ENCODE data around the gene RAPGEFL1.

Gene RAPGEFL1

GRCh38 chr17:40173091-40173777, 4.0 kb upstream of the RAPGEFL1 start:
- no peaks in the 10 kb centered on the region for H3K27me3 ChIP-seq
- TF ChIP-seq CTCF (IDR thresholded peaks at IDR 0.05; ENCODE audit: low read depth, low read length) = no peak
- no peaks in the 10 kb centered on the region for H3K9me3 ChIP-seq
- no peaks in the 10 kb centered on the region for H3K4me1 ChIP-seq
- DNase-seq = no peak
- peaks cover 51% of the 10 kb centered on the region for H3K36me3 ChIP-seq
- no peak overlapping the region for H3K4me3 ChIP-seq (ENCODE audit: low read depth, low read length)

- TF ChIP-seq CTCF (IDR thresholded peaks at IDR 0.05; ENCODE audit: low read depth, low read length) = no peak
- Histone ChIP-seq H3K36me3 (peaks cover 45% of the 10 kb centered on the region), H3K4me1 (no peaks in the 10 kb centered on the region), H3K27me3 (no peaks in the 10 kb centered on the region), H3K9me3 (no peaks in the 10 kb centered on the region), H3K4me3 (ENCODE audit: low read depth, low read length) (no peak overlapping the region)
- no peak for DNase-seq
Measured at GRCh38 chr17:40173778-40174135, 3.5 kb upstream of the RAPGEFL1 start.

GRCh38 chr17:40174514-40174913, 2.8 kb upstream of the RAPGEFL1 start:
- Histone ChIP-seq H3K4me1 (peaks cover under 1% of the 10 kb centered on the region; the same call in 1 of the 2 replicates), H3K36me3 (peaks cover 38% of the 10 kb centered on the region), H3K27me3 (no peaks in the 10 kb centered on the region), H3K9me3 (no peaks in the 10 kb centered on the region), H3K4me3 (ENCODE audit: low read depth, low read length) (no peak overlapping the region)
- TF ChIP-seq CTCF (IDR thresholded peaks at IDR 0.05; ENCODE audit: low read depth, low read length) = no peak
- DNase-seq = no peak

- no peak for DNase-seq
- H3K36me3 ChIP-seq = peaks cover 24% of the 10 kb centered on the region
- H3K9me3 ChIP-seq = no peaks in the 10 kb centered on the region
- H3K4me1 ChIP-seq = peaks cover 4% of the 10 kb centered on the region; the same call in 1 of the 2 replicates
- no peak overlapping the region for H3K4me3 ChIP-seq (ENCODE audit: low read depth, low read length)
- no peaks in the 10 kb centered on the region for H3K27me3 ChIP-seq
- TF ChIP-seq CTCF (IDR thresholded peaks at IDR 0.05; ENCODE audit: low read depth, low read length) = no peak
Measured at GRCh38 chr17:40175928-40176753, 1.1 kb upstream of the RAPGEFL1 start.

GRCh38 chr17:40176754-40177110, 538 bp upstream of the RAPGEFL1 start:
- Histone ChIP-seq H3K36me3 (peaks cover 18% of the 10 kb centered on the region), H3K4me1 (peaks cover 4% of the 10 kb centered on the region; the same call in 1 of the 2 replicates), H3K4me3 (ENCODE audit: low read depth, low read length) (no peak overlapping the region), H3K9me3 (no peaks in the 10 kb centered on the region), H3K27me3 (no peaks in the 10 kb centered on the region)
- DNase-seq = no peak
- no peak for TF ChIP-seq CTCF (IDR thresholded peaks at IDR 0.05; ENCODE audit: low read depth, low read length)

All from BE2C (cell line).